ENCODE results near the gene MRPL45.

MRPL45 gene

DNA sequence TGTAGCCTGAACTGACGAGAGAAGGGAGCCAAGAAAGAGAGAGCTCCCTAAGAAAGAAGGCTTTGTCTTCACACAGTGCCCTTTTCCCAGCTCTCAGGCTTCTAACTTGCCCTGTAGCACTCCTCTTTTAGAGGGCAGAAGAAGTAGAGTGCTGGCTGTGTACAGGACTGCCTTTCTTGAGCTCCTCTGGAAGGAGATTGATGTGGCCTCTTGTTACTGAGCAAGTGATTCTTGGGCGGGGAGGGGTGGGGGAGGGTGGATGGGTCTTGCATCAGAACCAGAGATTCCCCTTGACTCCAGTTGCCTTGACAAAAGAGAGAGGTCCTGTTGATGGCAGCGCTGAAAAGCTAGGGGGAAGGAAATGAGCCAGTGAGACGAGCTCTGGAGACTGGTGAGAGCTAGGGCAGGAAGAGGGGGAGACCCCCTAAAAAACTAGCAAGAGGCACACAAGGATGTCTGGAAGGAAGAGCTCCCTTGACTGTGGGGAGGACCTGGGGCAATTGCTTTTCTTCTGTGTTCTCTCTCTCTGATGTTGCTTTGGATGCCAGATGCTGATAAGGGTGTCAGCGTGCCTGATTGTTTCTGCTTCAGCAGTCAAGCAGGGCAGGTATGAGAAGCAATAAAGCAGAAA lies 28.4 kb downstream of the MRPL45 start:
- Histone ChIP-seq H3K27me3 (ENCODE audit: control insufficient read depth, insufficient read depth, low read length) (no peaks in the 10 kb centered on the region), H3K9ac (no peak overlapping the region), H3K4me2 (ENCODE audit: low read length) (peak overlapping the region; percentile 61), H3K9me3 (ENCODE audit: control insufficient read depth, low read length) (no peaks in the 10 kb centered on the region), H3K4me3 (ENCODE audit: low read depth, low read length) (peak overlapping the region; percentile 31), H2AFZ (peak overlapping the region; percentile 72), H3K4me1 (peaks cover 47% of the 10 kb centered on the region), H3K79me2 (no peaks in the 10 kb centered on the region), H3K27ac (peak overlapping the region; percentile 97), H3K36me3 (ENCODE audit: control insufficient read depth, insufficient read depth, low read length) (no peaks in the 10 kb centered on the region)
- TF ChIP-seq, protein P1, sequence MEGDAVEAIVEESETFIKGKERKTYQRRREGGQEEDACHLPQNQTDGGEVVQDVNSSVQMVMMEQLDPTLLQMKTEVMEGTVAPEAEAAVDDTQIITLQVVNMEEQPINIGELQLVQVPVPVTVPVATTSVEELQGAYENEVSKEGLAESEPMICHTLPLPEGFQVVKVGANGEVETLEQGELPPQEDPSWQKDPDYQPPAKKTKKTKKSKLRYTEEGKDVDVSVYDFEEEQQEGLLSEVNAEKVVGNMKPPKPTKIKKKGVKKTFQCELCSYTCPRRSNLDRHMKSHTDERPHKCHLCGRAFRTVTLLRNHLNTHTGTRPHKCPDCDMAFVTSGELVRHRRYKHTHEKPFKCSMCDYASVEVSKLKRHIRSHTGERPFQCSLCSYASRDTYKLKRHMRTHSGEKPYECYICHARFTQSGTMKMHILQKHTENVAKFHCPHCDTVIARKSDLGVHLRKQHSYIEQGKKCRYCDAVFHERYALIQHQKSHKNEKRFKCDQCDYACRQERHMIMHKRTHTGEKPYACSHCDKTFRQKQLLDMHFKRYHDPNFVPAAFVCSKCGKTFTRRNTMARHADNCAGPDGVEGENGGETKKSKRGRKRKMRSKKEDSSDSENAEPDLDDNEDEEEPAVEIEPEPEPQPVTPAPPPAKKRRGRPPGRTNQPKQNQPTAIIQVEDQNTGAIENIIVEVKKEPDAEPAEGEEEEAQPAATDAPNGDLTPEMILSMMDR (IDR thresholded peaks at IDR 0.05): no peak

DNA sequence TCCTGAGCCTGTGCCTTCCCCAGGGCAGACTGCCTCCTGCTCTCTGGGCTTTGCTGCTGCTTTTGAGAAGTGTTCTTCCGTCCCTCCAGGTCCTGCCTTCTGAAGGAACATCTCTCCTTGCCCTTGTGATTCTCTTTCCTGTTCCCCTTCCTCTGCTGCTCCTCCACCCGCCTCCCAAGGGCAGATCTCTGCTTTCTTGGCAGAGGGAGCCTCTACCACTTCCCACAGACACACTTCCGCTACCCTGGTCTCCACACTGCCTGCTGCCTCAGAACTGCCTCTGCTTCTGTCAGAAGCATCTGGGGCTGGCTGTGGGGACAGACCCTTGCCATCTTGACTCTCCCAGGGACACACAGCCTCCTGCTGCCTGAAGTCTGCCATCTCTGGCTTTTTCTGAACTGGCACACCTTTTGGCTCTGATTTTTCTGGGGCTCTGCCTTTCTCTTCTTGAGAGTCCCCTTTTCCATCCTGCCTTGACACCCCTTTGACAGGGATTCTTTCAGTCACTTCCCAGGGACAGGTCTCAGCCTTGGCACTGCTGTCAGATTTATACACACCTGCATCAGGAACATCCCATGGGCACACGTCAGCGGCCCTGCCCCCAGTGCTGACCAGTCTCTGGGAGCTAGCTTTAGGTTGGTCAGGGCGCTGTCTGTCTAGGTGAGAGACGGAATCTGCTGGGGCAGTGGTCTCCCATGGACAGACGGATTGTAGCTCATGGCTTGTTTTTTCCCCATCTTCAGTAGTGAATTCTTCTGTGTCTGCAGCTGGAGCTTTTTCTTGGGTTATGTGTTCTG lies 30.2 kb downstream of the MRPL45 start:
- H3K27ac ChIP-seq: peak overlapping the region; percentile 97
- no peak overlapping the region for H3K9ac ChIP-seq

DNA sequence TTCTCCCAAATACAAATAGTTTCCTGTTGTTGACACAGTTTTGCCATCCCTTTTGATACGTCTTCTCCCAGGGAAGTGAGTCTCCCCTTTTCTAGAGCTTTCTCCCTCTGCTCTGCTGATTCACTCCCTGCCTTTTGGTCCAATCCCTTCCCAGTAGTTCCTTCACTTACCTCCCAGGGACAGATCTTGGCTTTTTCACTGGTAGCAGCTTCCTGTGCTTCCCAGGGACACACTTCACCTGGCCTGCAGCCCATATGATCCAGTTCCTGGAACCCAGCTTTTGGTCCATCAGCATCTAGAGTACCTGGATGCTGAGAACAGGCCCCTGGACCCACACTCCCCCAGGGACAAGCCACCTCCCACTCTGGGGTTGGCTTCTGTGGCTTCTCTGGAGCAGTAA lies 31.0 kb downstream of the MRPL45 start:
- Histone ChIP-seq H3K9me3 (ENCODE audit: control insufficient read depth, low read length) (no peaks in the 10 kb centered on the region), H2AFZ (peak overlapping the region; percentile 76), H3K4me1 (peaks cover 47% of the 10 kb centered on the region), H3K27me3 (ENCODE audit: control insufficient read depth, insufficient read depth, low read length) (no peaks in the 10 kb centered on the region), H3K27ac (peak overlapping the region; percentile 97), H3K4me2 (ENCODE audit: low read length) (no peak overlapping the region), H3K9ac (no peak overlapping the region), H3K79me2 (no peaks in the 10 kb centered on the region), H3K4me3 (ENCODE audit: low read depth, low read length) (no peak overlapping the region), H3K36me3 (ENCODE audit: control insufficient read depth, insufficient read depth, low read length) (no peaks in the 10 kb centered on the region)
- TF ChIP-seq, protein P1 (IDR thresholded peaks at IDR 0.05): no peak

More for the DNA sequence above, 30.2 kb downstream of the MRPL45 start:
- TF ChIP-seq, protein P1 (IDR thresholded peaks at IDR 0.05): no peak
- Histone ChIP-seq H3K4me2 (ENCODE audit: low read length) (no peak overlapping the region), H3K4me1 (peaks cover 47% of the 10 kb centered on the region), H3K9me3 (ENCODE audit: control insufficient read depth, low read length) (no peaks in the 10 kb centered on the region), H3K27me3 (ENCODE audit: control insufficient read depth, insufficient read depth, low read length) (no peaks in the 10 kb centered on the region), H2AFZ (peak overlapping the region; percentile 76), H3K36me3 (ENCODE audit: control insufficient read depth, insufficient read depth, low read length) (no peaks in the 10 kb centered on the region), H3K4me3 (ENCODE audit: low read depth, low read length) (no peak overlapping the region), H3K79me2 (no peaks in the 10 kb centered on the region)

DNA sequence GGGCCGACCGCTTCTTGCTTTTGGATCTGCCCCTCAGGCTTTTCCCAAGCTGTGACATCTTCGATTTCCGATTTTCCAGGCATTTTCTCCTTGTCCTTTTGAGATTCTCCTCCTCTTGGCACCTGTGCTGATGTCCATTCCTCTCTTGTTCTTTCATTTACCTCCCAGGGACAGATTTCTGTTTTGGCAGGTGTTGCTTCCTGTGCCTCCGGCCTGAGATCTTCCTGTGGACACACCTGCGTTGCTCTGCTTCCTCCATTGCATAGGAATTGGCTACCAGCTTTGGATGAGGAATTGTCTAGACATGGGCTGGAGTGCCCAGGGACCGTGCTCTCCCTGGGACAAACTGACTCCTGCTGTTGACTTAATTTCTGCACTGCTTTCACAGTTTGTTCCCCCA lies 31.7 kb downstream of the MRPL45 start:
- Histone ChIP-seq H3K4me3 (ENCODE audit: low read depth, low read length) (no peak overlapping the region), H3K4me2 (ENCODE audit: low read length) (no peak overlapping the region), H3K9ac (no peak overlapping the region), H3K27me3 (ENCODE audit: control insufficient read depth, insufficient read depth, low read length) (no peaks in the 10 kb centered on the region), H2AFZ (no peak overlapping the region), H3K9me3 (ENCODE audit: control insufficient read depth, low read length) (no peaks in the 10 kb centered on the region), H3K27ac (peak overlapping the region; percentile 97), H3K36me3 (ENCODE audit: control insufficient read depth, insufficient read depth, low read length) (no peaks in the 10 kb centered on the region), H3K4me1 (peaks cover 41% of the 10 kb centered on the region), H3K79me2 (no peaks in the 10 kb centered on the region)
- TF ChIP-seq, protein P1 (IDR thresholded peaks at IDR 0.05): no peak

Data from parathyroid adenoma (tissue), 2 donors.